ENCODE measurements around the gene SHROOM2. TPM values are rescaled to one million over a fixed set of nuclear protein-coding genes. Genes with fewer than 3 reads are reported as not detected.

Gene SHROOM2
- total RNA-seq, 4 donors from 2014 or later, result 0.05 to 0.36 (median 0.26) TPM

GRCh38 chrX:9887659-9888297 is 101.5 kb downstream of the SHROOM2 start:
- Histone ChIP-seq H3K4me3 (no peak overlapping the region), H3K36me3 (no peaks in the 10 kb centered on the region), H3K27ac (no peak overlapping the region), H3K9me3 (no peaks in the 10 kb centered on the region), H3K27me3 (no peaks in the 10 kb centered on the region), H3K4me1 (no peaks in the 10 kb centered on the region)
- no peak for ATAC-seq
- in situ Hi-C loops (cut with MboI; ENCODE audit: low sequenced_read_pairs in 4 of 4) (loop anchor here in 1 of 4 donors (25.0 kb wide), 1 partner anchor 100 kb away; no protein-coding TSS in a partner anchor), intact Hi-C loops (cut with DNase I; ENCODE audit: low total_unique reads) (no loop called here)
- no peak for DNase-seq
- TF ChIP-seq POLR2A (IDR thresholded peaks at IDR 0.05), result no peak
- no peak for TF ChIP-seq CTCF (IDR thresholded peaks at IDR 0.05 in 4 of 5, conservative IDR thresholded peaks at IDR 0.05 in 1 of 5)

GRCh38 chrX:9888953-9889470 is 102.8 kb downstream of the SHROOM2 start:
- in situ Hi-C loops (cut with MboI; ENCODE audit: low sequenced_read_pairs in 4 of 4), result loop anchor here in 1 of 4 donors (25.0 kb wide), 1 partner anchor 98 kb away; no protein-coding TSS in a partner anchor
- H3K36me3 ChIP-seq, result no peaks in the 10 kb centered on the region
- no peaks in the 10 kb centered on the region for H3K9me3 ChIP-seq
- H3K27me3 ChIP-seq, result no peaks in the 10 kb centered on the region
- no peak overlapping the region for H3K27ac ChIP-seq
- H3K4me1 ChIP-seq, result no peaks in the 10 kb centered on the region
- ATAC-seq (no peak), DNase-seq (no peak)
- intact Hi-C loops (cut with DNase I; ENCODE audit: low total_unique reads), result no loop called here
- no peak for TF ChIP-seq CTCF (IDR thresholded peaks at IDR 0.05 in 4 of 5, conservative IDR thresholded peaks at IDR 0.05 in 1 of 5)
- no peak for TF ChIP-seq POLR2A (IDR thresholded peaks at IDR 0.05)
- no peak overlapping the region for H3K4me3 ChIP-seq

GRCh38 chrX:9890681-9891091 is 104.5 kb downstream of the SHROOM2 start:
- ATAC-seq (no peak), DNase-seq (no peak)
- no peaks in the 10 kb centered on the region for H3K4me1 ChIP-seq
- no peaks in the 10 kb centered on the region for H3K36me3 ChIP-seq
- in situ Hi-C loops (cut with MboI; ENCODE audit: low sequenced_read_pairs in 4 of 4), result loop anchor here in 1 of 4 donors (25.0 kb wide), 1 partner anchor 97 kb away; no protein-coding TSS in a partner anchor
- H3K9me3 ChIP-seq, result no peaks in the 10 kb centered on the region
- no peak overlapping the region for H3K27ac ChIP-seq
- no peak overlapping the region for H3K4me3 ChIP-seq
- TF ChIP-seq CTCF (IDR thresholded peaks at IDR 0.05 in 4 of 5, conservative IDR thresholded peaks at IDR 0.05 in 1 of 5) (no peak), POLR2A (IDR thresholded peaks at IDR 0.05) (no peak)
- H3K27me3 ChIP-seq, result no peaks in the 10 kb centered on the region
- intact Hi-C loops (cut with DNase I; ENCODE audit: low total_unique reads), result no loop called here

GRCh38 chrX:9895225-9895912 is 109.1 kb downstream of the SHROOM2 start:
- Histone ChIP-seq H3K4me3 (no peak overlapping the region), H3K27me3 (no peaks in the 10 kb centered on the region), H3K4me1 (no peaks in the 10 kb centered on the region), H3K36me3 (no peaks in the 10 kb centered on the region), H3K27ac (no peak overlapping the region), H3K9me3 (no peaks in the 10 kb centered on the region)
- no peak for ATAC-seq
- DNase-seq, result no peak
- TF ChIP-seq CTCF (IDR thresholded peaks at IDR 0.05 in 4 of 5, conservative IDR thresholded peaks at IDR 0.05 in 1 of 5) (no peak), POLR2A (IDR thresholded peaks at IDR 0.05) (no peak)
- in situ Hi-C loops (cut with MboI; ENCODE audit: low sequenced_read_pairs in 4 of 4) (loop anchor here in 1 of 4 donors (25.0 kb wide), 1 partner anchor 92 kb away; no protein-coding TSS in a partner anchor), intact Hi-C loops (cut with DNase I; ENCODE audit: low total_unique reads) (no loop called here)
